ENCODE data around the gene YIF1B.

Gene YIF1B

GRCh38 chr19:38304866-38305429 is 10.8 kb downstream of the YIF1B start:
- no peak for DNase-seq (ENCODE audit: low read depth)
- TF ChIP-seq, protein P1, sequence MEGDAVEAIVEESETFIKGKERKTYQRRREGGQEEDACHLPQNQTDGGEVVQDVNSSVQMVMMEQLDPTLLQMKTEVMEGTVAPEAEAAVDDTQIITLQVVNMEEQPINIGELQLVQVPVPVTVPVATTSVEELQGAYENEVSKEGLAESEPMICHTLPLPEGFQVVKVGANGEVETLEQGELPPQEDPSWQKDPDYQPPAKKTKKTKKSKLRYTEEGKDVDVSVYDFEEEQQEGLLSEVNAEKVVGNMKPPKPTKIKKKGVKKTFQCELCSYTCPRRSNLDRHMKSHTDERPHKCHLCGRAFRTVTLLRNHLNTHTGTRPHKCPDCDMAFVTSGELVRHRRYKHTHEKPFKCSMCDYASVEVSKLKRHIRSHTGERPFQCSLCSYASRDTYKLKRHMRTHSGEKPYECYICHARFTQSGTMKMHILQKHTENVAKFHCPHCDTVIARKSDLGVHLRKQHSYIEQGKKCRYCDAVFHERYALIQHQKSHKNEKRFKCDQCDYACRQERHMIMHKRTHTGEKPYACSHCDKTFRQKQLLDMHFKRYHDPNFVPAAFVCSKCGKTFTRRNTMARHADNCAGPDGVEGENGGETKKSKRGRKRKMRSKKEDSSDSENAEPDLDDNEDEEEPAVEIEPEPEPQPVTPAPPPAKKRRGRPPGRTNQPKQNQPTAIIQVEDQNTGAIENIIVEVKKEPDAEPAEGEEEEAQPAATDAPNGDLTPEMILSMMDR (IDR thresholded peaks at IDR 0.05; ENCODE audit: low read length, missing control alignments), result no peak
- H3K4me3 ChIP-seq (replicated peaks; ENCODE audit: low read depth, low read length), result no peak overlapping the region

- no peak for DNase-seq (ENCODE audit: low read depth)
- TF ChIP-seq, protein P1 (IDR thresholded peaks at IDR 0.05; ENCODE audit: low read length, missing control alignments), result no peak
- no peak overlapping the region for H3K4me3 ChIP-seq (replicated peaks; ENCODE audit: low read depth, low read length)
Measured at GRCh38 chr19:38304352-38304865, 11.3 kb downstream of the YIF1B start.

- DNase-seq (ENCODE audit: low read depth), result no peak
- no peak within 1 kb of the TSS for H3K4me3 ChIP-seq (replicated peaks; ENCODE audit: low read depth, low read length)
- TF ChIP-seq, protein P1 (IDR thresholded peaks at IDR 0.05; ENCODE audit: low read length, missing control alignments), result no peak
Measured at GRCh38 chr19:38303517-38304351, 12.0 kb downstream of the YIF1B start, which contains the start of gene C19orf33. Gene C19orf33, plus strand, starts transcription at chr19:38304251. Its CDS starts 11 bp downstream, at chr19:38304262.

GRCh38 chr19:38298821-38299680 is 16.7 kb downstream of the YIF1B start:
- DNase-seq (ENCODE audit: low read depth), result no peak
- no peak overlapping the region for H3K4me3 ChIP-seq (replicated peaks; ENCODE audit: low read depth, low read length)
- TF ChIP-seq, protein P1 (IDR thresholded peaks at IDR 0.05; ENCODE audit: low read length, missing control alignments), result no peak

DNA sequence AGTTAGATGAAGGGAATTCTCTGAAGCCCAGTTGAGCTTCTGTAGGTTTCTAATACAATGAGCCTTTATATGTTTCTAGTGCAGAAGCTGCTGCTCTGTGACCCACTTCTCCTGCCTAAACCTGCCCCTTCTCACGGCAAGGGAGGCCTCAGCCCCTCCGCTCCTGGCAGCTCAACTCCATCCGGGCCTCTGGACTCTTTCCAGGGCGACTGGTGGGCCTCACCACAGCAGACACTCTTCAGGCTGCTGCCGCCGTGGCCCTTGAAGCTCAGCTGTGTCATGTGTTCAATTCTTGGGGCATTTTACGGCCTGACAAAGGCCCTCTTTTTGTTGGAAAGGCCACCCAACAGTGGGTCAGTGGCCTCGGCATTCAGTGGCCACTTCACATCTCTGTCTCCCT is 21.7 kb downstream of the YIF1B start:
- TF ChIP-seq, protein P1 (IDR thresholded peaks at IDR 0.05; ENCODE audit: low read length, missing control alignments), result no peak
- no peak for DNase-seq (ENCODE audit: low read depth)
- H3K4me3 ChIP-seq (replicated peaks; ENCODE audit: low read depth, low read length), result no peak overlapping the region

DNA sequence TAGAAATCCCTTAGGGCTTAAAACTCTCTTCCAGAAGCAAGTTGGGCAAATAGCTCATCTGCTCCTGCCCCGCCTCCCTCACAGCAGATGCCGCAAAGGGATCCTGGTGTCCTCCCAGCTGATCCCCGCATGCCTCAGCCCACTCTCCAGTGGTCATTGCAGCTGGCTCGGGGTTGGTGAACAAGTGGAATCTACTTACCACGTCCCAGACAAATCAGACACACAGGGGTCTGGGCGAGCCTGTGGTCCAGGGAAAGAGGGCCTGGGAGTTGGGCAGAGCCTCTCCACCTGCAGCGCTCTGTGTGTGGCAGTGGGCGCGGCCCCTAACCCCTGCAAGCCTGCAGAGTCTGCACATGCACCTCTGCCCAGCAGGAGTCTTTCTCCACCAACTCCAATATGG is 22.5 kb downstream of the YIF1B start:
- TF ChIP-seq, protein P1 (IDR thresholded peaks at IDR 0.05; ENCODE audit: low read length, missing control alignments), result no peak
- no peak overlapping the region for H3K4me3 ChIP-seq (replicated peaks; ENCODE audit: low read depth, low read length)
- no peak for DNase-seq (ENCODE audit: low read depth)

Measured in fibroblast of pulmonary artery (primary cell).